Omental fat pad (tissue), 4 donors: ENCODE measurements around the gene TMEM38A. TPM values are rescaled to one million over a fixed set of nuclear protein-coding genes. Genes with fewer than 3 reads are reported as not detected.
"Not testable (repeated sequence)": the region's sequence is repeated elsewhere in the genome, so short reads cannot be mapped to it uniquely, and the experiment has no call there.

Experiments
- ATAC-seq: fragments of 150-250 bp; one replicate; pipeline ENCODE4 v1.9.1; 2016; ENCODE audit warnings: mild to moderate bottlenecking, moderate library complexity; ENCODE audit not compliant: low FRiP score
- DNase-seq: peaks from one replicate; pipeline ENCODE4 v3.0.0-alpha.2; 2019; ENCODE audit warnings: low spot score
- CTCF ChIP-seq, 3 donors: fragments of 450-650 bp; IDR thresholded peaks; one replicate each; pipeline ENCODE4 v1.5.1; 2016 to 2017; ENCODE audit warnings: antibody characterized with exemption in 3 of 3, mild to moderate bottlenecking in 3 of 3, moderate library complexity in 2 of 3
- total RNA-seq, 4 donors: library from RNA; depleted of rRNA; stranded (reverse); fragments of >200 nt; gene quantifications; one replicate each; pipeline ENCODE4 v1.1.0, GENCODE V29; 2016

Gene TMEM38A
- total RNA-seq, 4 donors from 2014 or later: 1.4 to 7.6 (median 1.9) TPM

GRCh38 chr19:16673231-16673630 lies 12.3 kb downstream of the TMEM38A start:
- no peak for TF ChIP-seq CTCF (IDR thresholded peaks at IDR 0.05)
- ATAC-seq (no peak), DNase-seq (no peak)

DNA sequence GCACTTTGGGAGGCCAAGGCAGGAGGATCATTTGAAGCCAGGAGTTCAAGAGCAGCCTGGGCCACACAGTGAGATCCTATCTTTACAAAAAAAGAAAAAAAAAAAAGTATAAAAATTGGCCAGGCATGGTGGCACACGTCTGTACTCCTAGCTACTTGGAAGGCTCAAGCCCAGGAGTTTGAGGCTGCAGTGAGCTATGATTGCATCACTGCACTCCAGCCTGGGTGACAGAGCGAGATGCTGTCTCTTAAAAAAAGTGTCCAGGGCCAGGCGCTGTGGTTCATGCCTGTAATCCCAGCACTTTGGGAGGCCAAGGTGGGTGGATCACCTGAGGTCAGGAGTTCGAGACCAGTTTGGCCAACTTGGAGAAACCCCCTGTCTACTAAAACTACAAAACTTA lies 12.9 kb downstream of the TMEM38A start:
- DNase-seq, ATAC-seq: not testable (repeated sequence)

DNA sequence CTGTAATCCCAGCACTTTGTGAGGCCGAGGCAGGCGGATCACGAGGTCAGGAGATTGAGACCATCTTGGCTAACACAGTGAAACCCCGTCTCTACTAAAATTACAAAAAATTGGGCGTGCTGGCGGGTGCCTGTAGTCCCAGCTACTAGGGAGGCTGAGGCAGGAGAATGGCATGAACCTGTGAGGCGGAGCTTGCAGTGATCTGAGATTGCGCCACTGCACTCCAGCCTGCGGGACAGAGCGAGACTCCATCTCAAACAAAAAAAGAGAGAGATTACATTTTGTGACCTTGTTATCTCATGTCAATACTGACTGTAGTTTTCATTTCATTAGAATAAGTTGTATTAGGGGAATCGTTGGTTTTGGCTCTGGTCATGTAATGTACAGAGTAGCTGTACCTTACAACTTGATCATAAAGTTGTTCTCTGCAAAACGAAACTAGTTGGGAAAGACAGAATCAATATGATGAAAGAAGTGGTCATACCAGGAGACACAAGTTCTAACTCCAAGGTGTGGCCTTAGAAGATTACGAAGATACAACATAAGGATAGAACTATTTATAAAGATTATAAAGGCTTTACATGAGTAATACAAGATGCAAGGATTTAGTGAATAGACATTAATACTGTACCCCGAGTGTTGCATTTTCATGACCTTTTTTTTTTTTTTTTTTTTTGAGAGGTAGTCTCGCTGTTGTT lies 15.3 kb downstream of the TMEM38A start:
- DNase-seq (no peak), ATAC-seq (no peak)
- no peak for TF ChIP-seq CTCF (IDR thresholded peaks at IDR 0.05)

GRCh38 chr19:16677055-16677454 lies 16.1 kb downstream of the TMEM38A start:
- DNase-seq (no peak), ATAC-seq (no peak)
- no peak for TF ChIP-seq CTCF (IDR thresholded peaks at IDR 0.05)

- DNase-seq (no peak), ATAC-seq (no peak)
- TF ChIP-seq CTCF (IDR thresholded peaks at IDR 0.05): no peak
These were observed 17.6 kb downstream of the TMEM38A start for GRCh38 chr19:16678498-16678897.

- ATAC-seq (no peak), DNase-seq (no peak)
- TF ChIP-seq CTCF (IDR thresholded peaks at IDR 0.05): no peak
These were observed 18.9 kb downstream of the TMEM38A start for GRCh38 chr19:16679811-16680210.

GRCh38 chr19:16682539-16682938 lies 21.6 kb downstream of the TMEM38A start:
- ATAC-seq (no peak), DNase-seq (no peak)
- no peak for TF ChIP-seq CTCF (IDR thresholded peaks at IDR 0.05)
